Measurements from ENCODE around the gene MAFG. TPM values are rescaled to one million over a fixed set of nuclear protein-coding genes. Genes with fewer than 3 reads are reported as not detected.

Gene MAFG
- total and polyA plus RNA-seq, 9 of the 15 experiments (the other 6 are each of a cell fraction or from before 2014, with no cell fraction given) = 1.1 to 58.1 (median 24.9) TPM

GRCh38 chr17:81959362-81960129, 32.0 kb upstream of the MAFG start:
- CTCF ChIA-PET (ENCODE audit: low intra/inter-chr PET ratio) = interaction anchor here (0.5 to 5.2 kb wide), 8 partner anchors 61 to 808 kb away, joined by 3 to 103 read pairs (median 4); partner anchors contain the start of genes CENPX, DCXR and LRRC45
- BruUV-seq (replicated peaks) = no TSS peak
- peak overlapping the region; percentile 82 to 92 for H3K9ac ChIP-seq (ENCODE audit: insufficient read depth in 1 of 2, low read depth in 2 of 2, low read length in 2 of 2)
- peak; percentile 84 for ATAC-seq
- DNase-seq (ENCODE audit: extremely low read depth in 1 of 4, low spot score in 3 of 4) = peak; percentile 85 to 88 (median 86)
- in situ Hi-C loops (cut with MboI) = no loop called here
- H2AFZ ChIP-seq (ENCODE audit: low read depth, low read length) = peak overlapping the region; percentile 91
- peaks cover 15% of the 10 kb centered on the region; the same call in 2 of the 3 replicates for H3K36me3 ChIP-seq (ENCODE audit: control insufficient read depth, insufficient read depth, low read length)
- no peaks in the 10 kb centered on the region for H3K9me1 ChIP-seq (ENCODE audit: control insufficient read depth, insufficient read depth, low read length)
- no peaks in the 10 kb centered on the region for H3K9me3 ChIP-seq (replicated peaks; ENCODE audit: control insufficient read depth, insufficient read depth, low read depth, low read length)
- peak overlapping the region; percentile 85 for H3K4me2 ChIP-seq (ENCODE audit: insufficient read depth, low read length)
- POLR2A ChIA-PET = interaction anchor here (0.6 to 1.6 kb wide), 17 partner anchors 8 to 224 kb away, joined by 3 to 7 read pairs (median 4); partner anchors contain the start of genes ASPSCR1, CENPX, LRRC45 and PYCR1
- no peak for FAIRE-seq
- H3K4me3 ChIP-seq = peak overlapping the region; percentile 58
- H3K27me3 ChIP-seq (ENCODE audit: control insufficient read depth in 2 of 2, insufficient read depth in 2 of 2, low read length in 2 of 2) = no peaks in the 10 kb centered on the region
- intact Hi-C loops (cut with micrococcal nuclease) = loop anchor here (1.0 to 10.0 kb wide), 2 partner anchors 62 to 195 kb away; no protein-coding TSS in a partner anchor
- under 1% methylated on average over 43 of the region's 112 CpGs for WGBS (ENCODE audit: insufficient coverage, low coverage, missing lambda C conversion rate)
- no peaks in the 10 kb centered on the region for H4K20me1 ChIP-seq (replicated peaks; ENCODE audit: control insufficient read depth, insufficient read depth, low read length)
- H3K79me2 ChIP-seq (ENCODE audit: control insufficient read depth, insufficient read depth, low read length) = peaks cover 20% of the 10 kb centered on the region
- H3K4me1 ChIP-seq (replicated peaks in 1 of 2; ENCODE audit: control insufficient read depth in 2 of 2, insufficient read depth in 2 of 2, low read length in 2 of 2) = peaks cover 7 to 73% of the 10 kb centered on the region in 2 experiments; a peak in 4 of 5 replicates
- peak overlapping the region; percentile 68 for H3K27ac ChIP-seq (ENCODE audit: extremely low read depth, low read depth, low read length)
- TF ChIP-seq ZBTB9 (CRISPR knock-in tag; IDR thresholded peaks at IDR 0.05) (peak; percentile 59; the same call in 1 of the 2 replicates), JUN (IDR thresholded peaks at IDR 0.05; ENCODE audit: borderline replicate concordance, low read depth, low read length) (peak; percentile 50; the same call in 1 of the 2 replicates), JUN (CRISPR knock-in tag; IDR thresholded peaks at IDR 0.05; ENCODE audit: borderline replicate concordance) (0 out of 2 replicates have a peak, but pooled peaks have one; percentile 17), NR3C1 (CRISPR knock-in tag; IDR thresholded peaks at IDR 0.05) (peak; percentile 52; the same call in 1 of the 2 replicates), CHD7 (IDR thresholded peaks at IDR 0.05; ENCODE audit: low read depth, low read length) (no peak), ETV6 (IDR thresholded peaks at IDR 0.05; ENCODE audit: borderline replicate concordance in 1 of 2, low read depth in 2 of 2, low read length in 1 of 2) (no peak), ETV6 (CRISPR knock-in tag; IDR thresholded peaks at IDR 0.05; ENCODE audit: borderline replicate concordance) (no peak)
